GM12864 (cell line): ENCODE measurements around the gene DISP2.

ENCODE experiments used
- DNase-seq: peaks from one replicate; pipeline ENCODE4 v3.0.0-alpha.2; 2011; ENCODE audit warnings: low read depth
- H3K4me3 ChIP-seq: 2 replicates; pipeline ENCODE4 v1.5.1; 2011; ENCODE audit warnings: mild to moderate bottlenecking, low read depth, low read length, control low read depth
- TF ChIP-seq, protein P1 (sequence below): IDR thresholded peaks from 2 replicates; pipeline ENCODE4 v1.5.1; 2011; ENCODE audit warnings: low read depth, mild to moderate bottlenecking, moderate library complexity, low read length, control low read depth, inconsistent platforms; ENCODE audit errors: missing control alignments

Gene DISP2

GRCh38 chr15:40418126-40418525, 60.1 kb downstream of the DISP2 start:
- TF ChIP-seq, protein P1, sequence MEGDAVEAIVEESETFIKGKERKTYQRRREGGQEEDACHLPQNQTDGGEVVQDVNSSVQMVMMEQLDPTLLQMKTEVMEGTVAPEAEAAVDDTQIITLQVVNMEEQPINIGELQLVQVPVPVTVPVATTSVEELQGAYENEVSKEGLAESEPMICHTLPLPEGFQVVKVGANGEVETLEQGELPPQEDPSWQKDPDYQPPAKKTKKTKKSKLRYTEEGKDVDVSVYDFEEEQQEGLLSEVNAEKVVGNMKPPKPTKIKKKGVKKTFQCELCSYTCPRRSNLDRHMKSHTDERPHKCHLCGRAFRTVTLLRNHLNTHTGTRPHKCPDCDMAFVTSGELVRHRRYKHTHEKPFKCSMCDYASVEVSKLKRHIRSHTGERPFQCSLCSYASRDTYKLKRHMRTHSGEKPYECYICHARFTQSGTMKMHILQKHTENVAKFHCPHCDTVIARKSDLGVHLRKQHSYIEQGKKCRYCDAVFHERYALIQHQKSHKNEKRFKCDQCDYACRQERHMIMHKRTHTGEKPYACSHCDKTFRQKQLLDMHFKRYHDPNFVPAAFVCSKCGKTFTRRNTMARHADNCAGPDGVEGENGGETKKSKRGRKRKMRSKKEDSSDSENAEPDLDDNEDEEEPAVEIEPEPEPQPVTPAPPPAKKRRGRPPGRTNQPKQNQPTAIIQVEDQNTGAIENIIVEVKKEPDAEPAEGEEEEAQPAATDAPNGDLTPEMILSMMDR, result no peak
- H3K4me3 ChIP-seq, result no peak overlapping the region
- DNase-seq, result no peak

DNA sequence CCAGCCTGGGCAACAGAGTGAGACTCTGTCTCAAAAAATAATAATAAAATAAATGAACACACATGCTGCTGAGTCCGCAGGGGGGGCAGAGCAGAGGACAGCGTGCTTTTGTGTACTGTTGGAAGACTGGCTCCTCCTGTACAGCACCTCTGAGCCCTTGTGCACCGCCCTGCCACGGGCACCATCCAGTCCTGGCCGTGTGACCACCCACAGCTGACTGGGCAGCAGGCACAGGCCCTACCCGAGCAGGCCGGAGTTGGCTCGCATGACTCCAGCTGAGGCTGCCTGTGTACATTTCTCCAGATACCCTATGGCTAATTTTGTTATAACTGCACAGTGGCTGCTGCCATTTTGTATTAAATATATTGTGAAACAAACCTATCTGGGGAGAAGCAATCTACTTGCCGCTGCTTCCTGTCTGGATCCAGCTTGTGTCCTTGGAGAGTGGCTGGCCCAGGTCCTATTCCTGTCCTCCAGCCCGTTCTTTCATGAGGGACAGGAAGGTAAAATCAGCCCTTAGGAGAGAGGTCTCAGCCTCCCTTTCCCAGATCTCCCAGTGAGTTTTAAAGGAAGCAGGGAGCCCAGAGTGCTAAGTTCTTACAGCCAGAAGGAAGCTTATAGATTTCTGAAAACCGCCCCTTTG, 62.2 kb downstream of the DISP2 start:
- no peak overlapping the region for H3K4me3 ChIP-seq
- TF ChIP-seq, protein P1, result no peak
- DNase-seq, result no peak

- no peak for DNase-seq
- H3K4me3 ChIP-seq, result no peak overlapping the region
- TF ChIP-seq, protein P1, result no peak
Observed at GRCh38 chr15:40420793-40421192, 62.8 kb downstream of the DISP2 start.

- DNase-seq, result peak; percentile 16
- no peak overlapping the region for H3K4me3 ChIP-seq
- TF ChIP-seq, protein P1, result peak; percentile 98
Observed at GRCh38 chr15:40421246-40422157, 63.5 kb downstream of the DISP2 start.

DNA sequence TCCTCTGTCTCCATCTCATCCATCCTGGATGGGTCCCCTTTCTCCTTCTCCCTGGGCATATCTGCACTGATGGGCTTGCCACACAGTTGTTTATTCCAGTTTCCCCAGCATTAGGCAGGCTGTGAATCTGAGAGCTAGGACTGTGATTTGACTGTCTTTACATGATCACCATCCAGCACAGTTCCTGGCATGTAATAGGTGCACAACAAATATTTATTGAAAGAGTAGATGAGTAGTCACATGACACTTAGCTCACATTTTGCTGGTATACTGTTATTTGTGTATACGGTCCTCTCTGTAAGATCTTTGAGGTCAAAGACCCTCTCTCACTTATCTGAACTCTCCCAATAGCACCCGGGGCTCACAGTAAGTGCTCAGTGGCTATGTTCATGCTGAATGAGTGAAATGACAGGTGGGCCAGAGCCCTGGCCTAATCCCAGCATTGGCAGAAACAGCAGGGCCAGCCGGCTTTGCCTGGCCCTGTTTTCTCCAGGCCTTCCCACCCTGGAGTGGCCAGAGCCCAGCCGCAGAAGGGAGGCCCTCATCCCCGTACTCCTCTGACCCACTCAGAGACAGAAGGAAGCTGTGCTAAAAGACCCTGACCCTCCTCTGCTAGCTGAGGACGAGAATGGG, 66.6 kb downstream of the DISP2 start:
- no peak for DNase-seq
- TF ChIP-seq, protein P1, result no peak
- no peak overlapping the region for H3K4me3 ChIP-seq

- no peak for DNase-seq
- TF ChIP-seq, protein P1, result no peak
- H3K4me3 ChIP-seq, result no peak overlapping the region
Observed at GRCh38 chr15:40425681-40426080, 67.7 kb downstream of the DISP2 start.
